IMR-90 (cell line): ENCODE measurements around the gene BRF1. TPM values are rescaled to one million over a fixed set of nuclear protein-coding genes. Genes with fewer than 3 reads are reported as not detected.

Experiments used
- ATAC-seq: fragments of 200-7000 bp; cut with Tn5 transposase; 2 replicates; pipeline ENCODE4 v1.9.1; 2020; ENCODE audit warnings: low read depth, mild to moderate bottlenecking, moderate library complexity
- BruUV-seq: library from RNA; stranded (reverse); fragments of 400-500 nt; replicated peaks from 2 replicates; lab custom pipeline; 2021; lab: Mats Ljungman, UMichigan
- CTCF ChIA-PET: fragments of 300-600 bp; formaldehyde crosslinking; extraction: SDS; loops from one replicate; lab custom pipeline; 2021; ENCODE audit warnings: antibody characterized with exemption; lab: Yijun Ruan, JAX
- POLR2A ChIA-PET: fragments of 300-600 bp; sonication (Branson Sonifier 250); formaldehyde crosslinking; loops from one replicate; lab custom pipeline; 2022; ENCODE audit warnings: antibody characterized with exemption; ENCODE audit not compliant: unreplicated experiment; lab: Charles Lee
- DNase-seq: peaks from one replicate; pipeline ENCODE4 v3.0.0; 2013
- H2AFZ ChIP-seq: replicated peaks from 2 replicates; pipeline ENCODE3; 2013; ENCODE audit warnings: low read length, mild to moderate bottlenecking; ENCODE audit not compliant: poor library complexity
- H2AK5ac ChIP-seq: 2 replicates; pipeline ENCODE4 v1.6.1; 2013; ENCODE audit warnings: low read depth, low read length, inconsistent platforms
- H2AK9ac ChIP-seq: replicated peaks from 2 replicates; pipeline ENCODE3; 2013; ENCODE audit warnings: mild to moderate bottlenecking, low read depth, low read length, moderate library complexity; ENCODE audit not compliant: poor library complexity
- H2BK120ac ChIP-seq: 2 replicates; pipeline ENCODE4 v1.6.1; 2013; ENCODE audit warnings: low read depth, low read length, inconsistent platforms
- H2BK15ac ChIP-seq: 3 replicates; pipeline ENCODE4 v1.6.1; 2013; ENCODE audit warnings: low read depth, low read length, inconsistent platforms
- H2BK20ac ChIP-seq: 2 replicates; pipeline ENCODE4 v1.6.1; 2013; ENCODE audit warnings: low read depth, mild to moderate bottlenecking, inconsistent platforms, low read length, moderate library complexity
- H2BK5ac ChIP-seq: 2 replicates; pipeline ENCODE4 v1.6.1; 2013; ENCODE audit warnings: mild to moderate bottlenecking, low read depth, low read length, inconsistent platforms; ENCODE audit not compliant: poor library complexity, severe bottlenecking
- H3K14ac ChIP-seq: replicated peaks from 2 replicates; pipeline ENCODE4 v1.6.1; 2013; ENCODE audit warnings: low read depth, low read length, inconsistent platforms
- H3K18ac ChIP-seq: 2 replicates; pipeline ENCODE4 v1.6.1; 2013; ENCODE audit warnings: low read depth, low read length, control low read depth
- H3K23ac ChIP-seq: 2 replicates; pipeline ENCODE4 v1.6.1; 2013; ENCODE audit warnings: low read depth, low read length, inconsistent platforms
- H3K27ac ChIP-seq: 2 replicates; pipeline ENCODE4 v1.5.1; 2013; ENCODE audit warnings: mild to moderate bottlenecking, control low read depth, low read length; ENCODE audit not compliant: insufficient read depth
- H3K27me3 ChIP-seq: 2 replicates; pipeline ENCODE4 v1.6.1; 2013; ENCODE audit warnings: low read length; ENCODE audit not compliant: control insufficient read depth, insufficient read depth
- H3K36me3 ChIP-seq: 2 replicates; pipeline ENCODE4 v1.6.1; 2013; ENCODE audit warnings: low read length, mixed read lengths; ENCODE audit not compliant: control insufficient read depth, insufficient read depth
- H3K4ac ChIP-seq: 2 replicates; pipeline ENCODE4 v1.6.1; 2013; ENCODE audit warnings: low read depth, low read length, inconsistent platforms
- H3K4me1 ChIP-seq: 2 replicates; pipeline ENCODE4 v1.6.1; 2013; ENCODE audit warnings: low read length, mixed read lengths; ENCODE audit not compliant: control insufficient read depth, insufficient read depth
- H3K4me2 ChIP-seq: 2 replicates; pipeline ENCODE4 v1.6.1; 2013; ENCODE audit warnings: low read depth, mild to moderate bottlenecking, control low read depth, low read length, moderate library complexity
- H3K4me3 ChIP-seq: 2 replicates; pipeline ENCODE4 v1.5.1; 2013; ENCODE audit warnings: low read depth, mild to moderate bottlenecking, control low read depth, low read length, moderate library complexity; ENCODE audit not compliant: insufficient read depth
- H3K56ac ChIP-seq: 2 replicates; pipeline ENCODE4 v1.6.1; 2013; ENCODE audit warnings: low read length, inconsistent platforms; ENCODE audit not compliant: insufficient read depth; ENCODE audit errors: extremely low read depth
- H3K79me1 ChIP-seq, 2 experiments: 2 replicates each; pipeline ENCODE4 v1.6.1; 2013; ENCODE audit warnings: low read length in 2 of 2, inconsistent platforms in 1 of 2, low read depth in 1 of 2
- H3K9ac ChIP-seq: 2 replicates; pipeline ENCODE4 v1.6.1; 2013; ENCODE audit warnings: low read depth, low read length, control low read depth
- H3K9me1 ChIP-seq: 2 replicates; pipeline ENCODE4 v1.6.1; 2013; ENCODE audit warnings: low read length, inconsistent platforms; ENCODE audit not compliant: insufficient read depth
- H3K9me3 ChIP-seq: 2 replicates; pipeline ENCODE4 v1.6.1; 2013; ENCODE audit warnings: low read length; ENCODE audit not compliant: control insufficient read depth, insufficient read depth
- H4K20me1 ChIP-seq: 2 replicates; pipeline ENCODE4 v1.6.1; 2013; ENCODE audit warnings: low read length, inconsistent platforms; ENCODE audit not compliant: insufficient read depth
- H4K5ac ChIP-seq: 2 replicates; pipeline ENCODE4 v1.6.1; 2013; ENCODE audit warnings: mild to moderate bottlenecking, low read depth, low read length, control low read depth
- H4K8ac ChIP-seq, 2 experiments: 2 replicates each; pipeline ENCODE4 v1.6.1; 2013; ENCODE audit warnings: low read depth in 2 of 2, low read length in 2 of 2, control low read depth in 1 of 2, inconsistent platforms in 1 of 2
- H4K91ac ChIP-seq: 2 replicates; pipeline ENCODE4 v1.6.1; 2013; ENCODE audit warnings: low read depth, low read length, inconsistent platforms; ENCODE audit not compliant: insufficient read depth
- MAFK ChIP-seq: IDR thresholded peaks from 2 replicates; pipeline ENCODE4 v1.6.1; 2012; ENCODE audit warnings: low read depth, low read length, improper control_type of control experiment
- MAZ ChIP-seq: IDR thresholded peaks from 2 replicates; pipeline ENCODE4 v1.6.1; 2012; ENCODE audit warnings: low read depth, mild to moderate bottlenecking, low read length, improper control_type of control experiment, moderate library complexity, borderline replicate concordance
- MXI1 ChIP-seq: IDR thresholded peaks from 2 replicates; pipeline ENCODE4 v1.6.1; 2012; ENCODE audit warnings: low read depth, mild to moderate bottlenecking, low read length, moderate library complexity, borderline replicate concordance
- RAD21 ChIP-seq: IDR thresholded peaks from 2 replicates; pipeline ENCODE4 v1.6.1; 2012; ENCODE audit warnings: low read length, improper control_type of control experiment
- RFX5 ChIP-seq: IDR thresholded peaks from 2 replicates; pipeline ENCODE4 v1.8.0; 2012; ENCODE audit warnings: low read depth, mild to moderate bottlenecking, low read length, moderate library complexity
- WGBS, 2 experiments: methylation state at CpG; one replicate each; pipeline versions ENCODE4 v1.1.5 to v1.1.7; 2013; ENCODE audit warnings: missing lambda C conversion rate in 2 of 2; ENCODE audit not compliant: insufficient read length in 1 of 2; ENCODE audit errors: extremely low coverage in 2 of 2; 5-methylcytosine and 5-hydroxymethylcytosine counted together
- dilution Hi-C: fragments of 300-500 bp; cut with HindIII; formaldehyde crosslinking; loops from one replicate; pipeline ENCODE4 v1.14.3; 2018; ENCODE audit warnings: low sequenced_read_pairs; ENCODE audit not compliant: unreplicated experiment
- in situ Hi-C: fragments of 300-500 bp; cut with MboI; formaldehyde crosslinking; loops from 3 replicates; pipeline ENCODE4 v1.14.3; 2019; ENCODE audit warnings: low sequenced_read_pairs, inconsistent platforms, mixed read lengths
- intact Hi-C: fragments of 100-400 bp; cut with micrococcal nuclease; formaldehyde crosslinking; loops from 2 replicates; pipeline ENCODE4 v1.10.0; 2022
- polyA plus RNA-seq, 3 experiments: library from polyadenylated mRNA; depleted of rRNA; stranded (reverse); fragments of >200 nt; gene quantifications; 2 replicates each; pipeline ENCODE4 v1.2.3, GENCODE V29; 2012; ENCODE audit warnings: low replicate concordance in 1 of 3
- total RNA-seq: library from RNA; depleted of rRNA; stranded (reverse); fragments of >200 nt; gene quantifications from 2 replicates; pipeline ENCODE4 v1.2.3, GENCODE V29; 2012
- TF ChIP-seq, protein P1 (sequence below): fragments of 150-350 bp; IDR thresholded peaks from 2 replicates; pipeline ENCODE4 v1.6.1; 2017; ENCODE audit warnings: mild to moderate bottlenecking, antibody characterized with exemption, low read length, low read depth

BRF1 gene
- total and polyA plus RNA-seq, 2 of the 4 experiments (the other 2 are of a cell fraction) = 12.4 to 16.7 TPM

DNA sequence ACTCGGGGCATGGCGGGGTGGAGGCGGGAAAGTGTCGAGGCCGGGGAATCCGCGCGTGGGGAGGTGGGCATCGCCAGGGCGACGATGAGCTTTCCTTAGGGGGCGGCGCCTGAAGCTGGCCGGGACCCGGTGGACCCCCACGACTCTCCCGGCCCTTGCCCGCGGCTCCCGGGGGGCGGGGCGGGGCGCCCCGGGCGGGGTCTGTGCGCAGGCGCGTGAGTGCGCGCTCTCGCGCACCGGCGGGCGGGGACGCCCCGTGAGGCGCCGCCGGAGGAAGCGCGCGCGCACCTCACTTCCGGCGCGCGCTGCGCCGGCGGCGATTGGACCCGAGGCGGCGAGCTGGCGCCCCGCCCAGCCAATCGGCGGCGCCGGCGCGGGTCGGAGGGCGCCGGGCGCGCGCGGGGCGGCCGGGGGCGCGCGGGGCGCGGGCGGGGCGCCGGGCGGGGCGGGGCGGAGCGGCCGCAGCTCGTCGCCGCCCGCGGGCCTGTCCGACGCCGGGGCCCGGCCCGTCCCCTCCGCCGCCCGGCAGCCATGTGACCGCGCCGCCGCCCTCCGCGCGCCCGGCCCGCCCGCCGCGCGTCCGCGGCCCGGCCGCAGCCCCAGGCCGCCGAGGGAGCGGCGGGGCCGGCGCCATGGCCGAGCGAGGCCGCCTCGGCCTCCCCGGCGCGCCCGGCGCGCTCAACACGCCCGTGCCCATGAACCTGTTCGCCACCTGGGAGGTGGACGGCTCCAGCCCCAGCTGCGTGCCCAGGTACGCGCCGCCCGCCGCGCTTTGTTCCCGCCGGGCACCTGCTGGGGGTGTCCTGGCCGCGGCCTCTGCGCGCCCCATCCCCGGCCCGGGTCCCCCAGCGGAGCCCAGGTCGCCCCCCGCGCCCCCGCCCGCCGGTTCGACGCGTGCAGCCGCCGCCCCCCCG lies 13.7 kb upstream of the BRF1 start, which contains the start of gene PACS2:
PACS2 (plus strand) TSS at position 462 of the 914 bp plus-strand sequence; CDS start at position 633, 171 bp downstream.
- peak within 1 kb of the TSS; percentile 72 for H2BK5ac ChIP-seq
- H4K91ac ChIP-seq = peak within 1 kb of the TSS; percentile 17
- H3K27ac ChIP-seq = peak within 1 kb of the TSS; percentile 81
- H3K4me3 ChIP-seq = peak within 1 kb of the TSS; percentile 100
- 0 out of 2 replicates have a peak within 1 kb of the TSS, but pooled peaks have one; percentile 2 for H2BK120ac ChIP-seq
- peak within 1 kb of the TSS; percentile 97 for H2AFZ ChIP-seq
- H3K4me2 ChIP-seq = peak within 1 kb of the TSS; percentile 99
- WGBS, 2 experiments = 0% methylated on average over 85 of the region's 163 CpGs; no CpG with 5 or more reads in 1 of the 2 experiments
- in situ Hi-C loops = no loop called here
- peak within 1 kb of the TSS; percentile 83 for H3K4ac ChIP-seq
- no peaks in the 10 kb centered on the region for H3K9me3 ChIP-seq
- TF ChIP-seq RFX5 = no peak
- TF ChIP-seq RAD21 = no peak
- TF ChIP-seq MAZ = peak; percentile 79; the same call in 1 of the 2 replicates
- TF ChIP-seq MAFK = no peak
- TF ChIP-seq, protein P1, sequence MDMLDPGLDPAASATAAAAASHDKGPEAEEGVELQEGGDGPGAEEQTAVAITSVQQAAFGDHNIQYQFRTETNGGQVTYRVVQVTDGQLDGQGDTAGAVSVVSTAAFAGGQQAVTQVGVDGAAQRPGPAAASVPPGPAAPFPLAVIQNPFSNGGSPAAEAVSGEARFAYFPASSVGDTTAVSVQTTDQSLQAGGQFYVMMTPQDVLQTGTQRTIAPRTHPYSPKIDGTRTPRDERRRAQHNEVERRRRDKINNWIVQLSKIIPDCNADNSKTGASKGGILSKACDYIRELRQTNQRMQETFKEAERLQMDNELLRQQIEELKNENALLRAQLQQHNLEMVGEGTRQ = 0 out of 2 replicates have a peak, but pooled peaks have one; percentile 13
- peak; percentile 41; the same call in 1 of the 2 replicates for TF ChIP-seq MXI1
- H3K14ac ChIP-seq = peak within 1 kb of the TSS; percentile 83
- no peak within 1 kb of the TSS for H2BK15ac ChIP-seq
- BruUV-seq = no TSS peak
- ChIA-PET POLR2A (interaction anchor here (0.6 to 1.2 kb wide), 2 partner anchors 13 to 329 kb away, joined by 7 to 15 read pairs; partner anchors contain the start of gene BRF1), CTCF (interaction anchor here (0.6 kb wide), 1 partner anchor 19 kb away, joined by 3 read pairs; no protein-coding TSS in a partner anchor)
- H3K18ac ChIP-seq = peak within 1 kb of the TSS; percentile 71; the same call in 1 of the 2 replicates
- H3K9ac ChIP-seq = peak within 1 kb of the TSS; percentile 89
- peaks cover 6 to 42% of the 10 kb centered on the region in 2 experiments for H3K79me1 ChIP-seq
- intact Hi-C loops = no loop called here
- ATAC-seq (peak; percentile 88), DNase-seq (peak; percentile 85)
- H3K9me1 ChIP-seq = peaks cover 9% of the 10 kb centered on the region
- no peaks in the 10 kb centered on the region for H3K27me3 ChIP-seq
- no peak within 1 kb of the TSS for H2BK20ac ChIP-seq
- H3K4me1 ChIP-seq = peaks cover 26% of the 10 kb centered on the region
- H4K8ac ChIP-seq = peak within 1 kb of the TSS; percentile 91 to 95
- no peaks in the 10 kb centered on the region for H3K36me3 ChIP-seq
- dilution Hi-C loops = no loop called here
- peaks cover 30% of the 10 kb centered on the region for H4K20me1 ChIP-seq
- peak within 1 kb of the TSS; percentile 36 for H2AK5ac ChIP-seq
- H4K5ac ChIP-seq = peak within 1 kb of the TSS; percentile 97
- 0 out of 2 replicates have a peak within 1 kb of the TSS, but pooled peaks have one; percentile 41 for H3K56ac ChIP-seq
- H2AK9ac ChIP-seq = peak within 1 kb of the TSS; percentile 96
- peak within 1 kb of the TSS; percentile 41 for H3K23ac ChIP-seq
